Activated CD8-positive, alpha-beta T cell treated with anti-CD3 and anti-CD28 coated beads for 36 hours (primary cell): Measurements from ENCODE around the gene SLC16A8. TPM values are rescaled to one million over a fixed set of nuclear protein-coding genes. Genes with fewer than 3 reads are reported as not detected.

ENCODE experiments used
- ATAC-seq: fragments of 200-7000 bp; cut with Tn5 transposase; one replicate; pipeline ENCODE4 v1.10.0; 2021; ENCODE audit warnings: mild to moderate bottlenecking, moderate library complexity
- CTCF ChIA-PET: fragments of 350-600 bp; sonication (Branson Sonifier 250); formaldehyde crosslinking; loops from one replicate; lab custom pipeline; 2021; ENCODE audit warnings: antibody characterized with exemption; lab: Charles Lee
- POLR2A ChIA-PET: fragments of 350-600 bp; sonication (Branson Sonifier 250); formaldehyde crosslinking; loops from one replicate; lab custom pipeline; 2021; ENCODE audit warnings: antibody characterized with exemption; lab: Charles Lee
- DNase-seq: peaks from one replicate; pipeline ENCODE4 v3.0.0-alpha.2; 2020
- H3K27ac Mint-ChIP-seq: one replicate; pipeline ENCODE4 v1.8.0; 2021; ENCODE audit warnings: mild to moderate bottlenecking, mixed read lengths
- H3K27me3 Mint-ChIP-seq: one replicate; pipeline ENCODE4 v1.8.0; 2021; ENCODE audit warnings: mixed read lengths
- H3K36me3 Mint-ChIP-seq: one replicate; pipeline ENCODE4 v1.8.0; 2021; ENCODE audit warnings: low read depth, mixed read lengths
- H3K4me1 Mint-ChIP-seq: one replicate; pipeline ENCODE4 v1.8.0; 2021; ENCODE audit warnings: low read depth, mixed read lengths
- H3K4me3 Mint-ChIP-seq: one replicate; pipeline ENCODE4 v1.8.0; 2021; ENCODE audit warnings: mild to moderate bottlenecking, moderate library complexity, mixed read lengths
- H3K9me3 Mint-ChIP-seq: one replicate; pipeline ENCODE4 v1.8.0; 2021; ENCODE audit warnings: mixed read lengths
- intact Hi-C: fragments of 100-400 bp; cut with micrococcal nuclease; formaldehyde crosslinking; loops from one replicate; pipeline ENCODE4 v1.10.0; 2022
- total RNA-seq, 2 experiments: library from RNA; stranded (reverse); gene quantifications; one replicate each; pipeline ENCODE4 v1.2.3, GENCODE V29; 2021
- TF ChIP-seq, protein P1 (sequence below): fragments of 200-600 bp; IDR thresholded peaks from one replicate; pipeline ENCODE4 v1.8.0; 2022; ENCODE audit warnings: antibody characterized with exemption, mild to moderate bottlenecking

The SLC16A8 gene
- total RNA-seq, 2 experiments from 2014 or later, result not detected

DNA sequence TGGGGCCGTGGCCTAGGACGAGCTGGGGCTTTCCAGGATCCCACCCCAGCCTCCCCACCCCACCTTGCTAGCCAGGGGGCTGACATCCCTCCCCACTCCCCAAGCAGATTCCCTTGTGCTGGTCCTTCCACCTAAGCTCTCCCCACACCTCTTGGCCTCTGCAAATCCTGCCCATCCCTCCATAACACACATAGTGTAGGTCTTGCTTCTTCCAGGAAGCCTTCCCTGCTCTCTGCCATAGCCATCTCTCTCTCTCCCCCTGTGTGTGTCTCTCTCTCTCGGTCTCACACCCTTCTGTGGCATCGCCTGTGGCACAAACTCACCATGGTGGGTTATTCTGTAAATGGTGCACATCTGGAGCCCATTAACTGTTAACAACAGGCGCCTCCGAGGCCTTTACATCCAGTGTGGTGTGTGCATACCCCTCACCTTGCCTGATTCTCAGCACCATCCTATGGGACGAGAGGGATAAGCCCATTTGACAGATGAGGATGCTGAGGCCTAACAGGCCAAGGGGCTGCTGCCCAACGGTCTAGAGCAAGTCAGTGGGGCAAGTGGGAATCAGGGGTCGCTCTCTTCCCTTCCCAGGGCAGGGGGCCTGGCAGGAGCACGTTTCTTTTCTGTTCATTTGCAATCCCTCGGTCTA is 49.0 kb downstream of the SLC16A8 start:
- no peak overlapping the region for H3K27ac Mint-ChIP-seq
- no peaks in the 10 kb centered on the region for H3K27me3 Mint-ChIP-seq
- CTCF ChIA-PET, result interaction anchor here (1.4 kb wide), 1 partner anchor 17 kb away, joined by 5 read pairs; no protein-coding TSS in a partner anchor
- H3K4me3 Mint-ChIP-seq, result no peak overlapping the region
- intact Hi-C loops, result no loop called here
- DNase-seq (no peak), ATAC-seq (no peak)
- POLR2A ChIA-PET, result no interaction called here
- H3K36me3 Mint-ChIP-seq, result no peaks in the 10 kb centered on the region
- no peaks in the 10 kb centered on the region for H3K9me3 Mint-ChIP-seq
- no peaks in the 10 kb centered on the region for H3K4me1 Mint-ChIP-seq
- TF ChIP-seq, protein P1, sequence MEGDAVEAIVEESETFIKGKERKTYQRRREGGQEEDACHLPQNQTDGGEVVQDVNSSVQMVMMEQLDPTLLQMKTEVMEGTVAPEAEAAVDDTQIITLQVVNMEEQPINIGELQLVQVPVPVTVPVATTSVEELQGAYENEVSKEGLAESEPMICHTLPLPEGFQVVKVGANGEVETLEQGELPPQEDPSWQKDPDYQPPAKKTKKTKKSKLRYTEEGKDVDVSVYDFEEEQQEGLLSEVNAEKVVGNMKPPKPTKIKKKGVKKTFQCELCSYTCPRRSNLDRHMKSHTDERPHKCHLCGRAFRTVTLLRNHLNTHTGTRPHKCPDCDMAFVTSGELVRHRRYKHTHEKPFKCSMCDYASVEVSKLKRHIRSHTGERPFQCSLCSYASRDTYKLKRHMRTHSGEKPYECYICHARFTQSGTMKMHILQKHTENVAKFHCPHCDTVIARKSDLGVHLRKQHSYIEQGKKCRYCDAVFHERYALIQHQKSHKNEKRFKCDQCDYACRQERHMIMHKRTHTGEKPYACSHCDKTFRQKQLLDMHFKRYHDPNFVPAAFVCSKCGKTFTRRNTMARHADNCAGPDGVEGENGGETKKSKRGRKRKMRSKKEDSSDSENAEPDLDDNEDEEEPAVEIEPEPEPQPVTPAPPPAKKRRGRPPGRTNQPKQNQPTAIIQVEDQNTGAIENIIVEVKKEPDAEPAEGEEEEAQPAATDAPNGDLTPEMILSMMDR, result no peak

DNA sequence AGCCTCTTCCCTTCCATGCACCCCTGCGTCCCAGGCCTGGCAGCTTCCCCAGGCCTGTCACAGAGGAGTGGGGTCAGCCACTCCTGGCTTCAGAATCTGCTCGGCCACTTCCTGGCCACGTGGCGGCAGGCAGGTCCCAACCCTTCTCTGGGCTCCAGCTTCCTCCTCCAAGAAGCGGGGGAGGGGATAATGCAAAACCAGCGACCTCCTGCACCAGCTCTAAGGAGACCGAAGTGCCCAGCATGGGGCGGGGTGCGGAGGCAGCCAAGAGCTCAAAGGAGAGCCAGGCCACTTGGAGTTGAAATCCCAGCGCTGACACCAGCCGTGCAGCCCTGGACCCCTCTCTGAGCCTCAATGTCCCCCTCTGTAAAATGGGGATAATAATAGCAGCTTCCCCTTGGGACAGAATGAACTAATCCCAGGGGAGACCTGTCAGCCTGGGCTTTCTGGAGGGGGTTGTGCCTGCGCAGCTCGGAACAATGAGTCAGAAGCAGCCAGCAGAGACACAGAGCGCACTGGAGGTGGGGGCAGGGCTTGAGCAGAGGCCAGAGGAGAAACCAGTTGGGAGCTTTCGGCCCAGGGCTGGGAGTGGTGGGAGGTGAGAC is 49.6 kb downstream of the SLC16A8 start:
- Mint-ChIP-seq H3K4me3 (no peak overlapping the region), H3K9me3 (no peaks in the 10 kb centered on the region), H3K27me3 (no peaks in the 10 kb centered on the region), H3K36me3 (no peaks in the 10 kb centered on the region), H3K4me1 (no peaks in the 10 kb centered on the region), H3K27ac (no peak overlapping the region)
- POLR2A ChIA-PET, result no interaction called here
- intact Hi-C loops, result no loop called here
- CTCF ChIA-PET, result interaction anchor here (1.4 kb wide), 1 partner anchor 18 kb away, joined by 5 read pairs; no protein-coding TSS in a partner anchor
- TF ChIP-seq, protein P1, result no peak
- DNase-seq (no peak), ATAC-seq (no peak)

DNA sequence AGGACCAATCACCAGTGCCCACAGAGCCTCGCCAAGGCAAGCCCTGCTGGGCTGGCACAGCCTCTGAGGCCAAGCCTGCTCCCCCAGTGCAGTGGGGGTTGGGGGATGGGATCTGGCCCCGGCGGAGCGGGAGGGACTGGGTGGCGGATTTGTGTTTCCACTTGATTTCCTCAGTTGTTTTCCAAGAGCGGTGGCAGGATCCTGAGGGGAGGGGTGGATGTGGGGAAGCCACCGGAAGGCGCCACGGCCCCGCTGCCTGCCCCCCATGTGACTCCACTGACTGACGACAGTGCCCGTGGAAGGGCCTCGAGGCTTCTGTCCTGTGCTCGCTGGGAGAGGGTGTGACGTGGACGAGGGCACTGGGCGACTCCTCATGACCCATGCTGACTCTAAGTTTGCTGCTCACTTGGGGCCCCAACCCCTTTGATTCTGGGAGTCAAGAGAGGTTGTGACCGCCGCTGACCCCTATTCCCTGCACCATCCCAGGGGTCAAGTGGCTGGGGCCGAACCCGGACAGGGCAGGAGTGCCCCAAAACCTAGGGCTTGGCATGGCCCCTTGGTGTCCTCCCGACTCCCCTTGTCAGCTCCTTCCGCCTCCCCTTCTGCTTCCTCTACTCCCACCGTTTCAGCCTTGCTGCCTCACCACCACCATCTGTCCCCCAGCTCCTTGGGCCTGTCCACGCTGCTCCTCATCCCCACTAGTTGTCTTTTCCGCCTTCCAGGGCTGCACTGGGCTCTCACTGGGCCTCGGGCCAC is 50.3 kb downstream of the SLC16A8 start:
- POLR2A ChIA-PET, result no interaction called here
- no peak overlapping the region for H3K4me3 Mint-ChIP-seq
- no peaks in the 10 kb centered on the region for H3K9me3 Mint-ChIP-seq
- intact Hi-C loops, result no loop called here
- ATAC-seq (no peak), DNase-seq (no peak)
- H3K27ac Mint-ChIP-seq, result no peak overlapping the region
- no peaks in the 10 kb centered on the region for H3K36me3 Mint-ChIP-seq
- H3K27me3 Mint-ChIP-seq, result no peaks in the 10 kb centered on the region
- TF ChIP-seq, protein P1, result no peak
- CTCF ChIA-PET, result interaction anchor here (1.4 kb wide), 1 partner anchor 19 kb away, joined by 5 read pairs; no protein-coding TSS in a partner anchor
- H3K4me1 Mint-ChIP-seq, result no peaks in the 10 kb centered on the region

DNA sequence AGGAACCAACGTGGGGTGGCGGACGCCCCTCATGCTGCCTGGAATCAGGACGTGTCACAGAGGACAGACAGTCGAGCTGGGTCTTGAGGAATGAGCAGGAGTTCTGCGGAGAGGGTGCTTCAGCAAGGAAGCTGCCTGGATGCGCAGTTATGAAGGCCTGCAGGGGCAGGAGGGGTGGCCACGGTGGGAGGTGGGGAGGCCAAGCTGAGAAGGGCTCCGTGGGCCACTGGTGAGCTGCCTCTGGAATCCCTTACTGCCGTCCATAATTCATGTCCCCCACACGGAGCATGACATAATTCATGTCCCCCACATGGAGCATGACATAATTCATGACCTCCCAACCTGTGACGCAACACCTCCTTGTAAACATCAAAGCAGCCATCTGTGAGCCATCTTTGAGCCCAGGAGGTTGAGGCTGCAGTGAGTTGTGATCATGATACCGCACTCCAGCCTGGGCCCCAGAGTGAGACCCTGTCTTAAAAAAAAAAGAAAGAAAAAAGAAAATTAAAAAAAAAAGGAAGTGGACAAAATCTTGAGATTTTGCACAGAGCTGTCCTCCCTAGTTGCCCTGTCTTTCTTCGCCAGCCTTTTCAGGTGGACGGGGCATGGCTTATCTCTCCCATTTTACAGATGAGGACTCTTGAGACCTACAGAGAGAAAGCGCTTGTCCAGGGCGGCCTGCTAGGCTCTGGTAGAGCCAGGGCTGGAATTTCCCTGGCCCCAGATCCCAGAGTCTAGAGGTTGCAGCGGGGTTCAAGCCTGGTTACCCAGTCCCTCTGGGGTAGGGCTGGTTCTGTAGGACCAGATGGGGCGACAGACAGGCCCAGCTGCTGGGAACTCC is 51.1 kb downstream of the SLC16A8 start:
- Mint-ChIP-seq H3K27ac (no peak overlapping the region), H3K27me3 (no peaks in the 10 kb centered on the region), H3K9me3 (no peaks in the 10 kb centered on the region), H3K4me1 (no peaks in the 10 kb centered on the region), H3K4me3 (no peak overlapping the region), H3K36me3 (no peaks in the 10 kb centered on the region)
- intact Hi-C loops, result no loop called here
- CTCF ChIA-PET, result no interaction called here
- TF ChIP-seq, protein P1, result no peak
- DNase-seq, result no peak
- POLR2A ChIA-PET, result no interaction called here
- ATAC-seq, result no peak
